PC-9 (cell line): ENCODE data around the gene CDH10. TPM values are rescaled to one million over a fixed set of nuclear protein-coding genes. Genes with fewer than 3 reads are reported as not detected.
A peak's percentile ranks its signal among the peaks of the same experiment; 100 is the strongest.

Source experiments
- BruUV-seq: library from RNA; stranded (reverse); fragments of 400-500 nt; replicated peaks from 2 replicates; lab custom pipeline; 2021; lab: Mats Ljungman, UMichigan
- CTCF ChIA-PET: fragments of 300-600 bp; sonication (Branson Sonifier 250); formaldehyde crosslinking; loops from one replicate; lab custom pipeline; 2022; ENCODE audit warnings: antibody characterized with exemption; lab: Charles Lee
- POLR2A ChIA-PET: fragments of 300-600 bp; sonication (Branson Sonifier 250); formaldehyde crosslinking; loops from one replicate; lab custom pipeline; 2022; ENCODE audit warnings: antibody characterized with exemption; ENCODE audit not compliant: unreplicated experiment; lab: Charles Lee
- DNase-seq, 2 experiments: peaks; one replicate each; pipeline versions ENCODE4 v3.0.0 to v3.0.0-alpha.2; 2015 to 2022; ENCODE audit warnings: mixed read lengths in 1 of 2
- H2AFZ ChIP-seq: fragments of 200-600 bp; sonication (generic); 2 replicates; pipeline ENCODE4 v1.8.1; 2017; ENCODE audit warnings: antibody characterized with exemption
- H3F3A ChIP-seq: fragments of 200-600 bp; sonication (generic); 2 replicates; pipeline ENCODE4 v1.8.1; 2017; ENCODE audit warnings: antibody characterized with exemption, mild to moderate bottlenecking, low read depth; ENCODE audit not compliant: insufficient read depth
- H3K27ac ChIP-seq: fragments of 200-600 bp; sonication (generic); 2 replicates; pipeline ENCODE4 v1.6.1; 2016; ENCODE audit warnings: mixed run types
- H3K27me3 ChIP-seq: fragments of 200-600 bp; sonication (generic); 2 replicates; pipeline ENCODE4 v1.6.1; 2016; ENCODE audit warnings: low read depth, mixed run types; ENCODE audit not compliant: insufficient read depth
- H3K36me3 ChIP-seq: fragments of 200-600 bp; sonication (generic); 2 replicates; pipeline ENCODE4 v1.6.1; 2016; ENCODE audit warnings: low read depth, mixed run types
- H3K4me1 ChIP-seq: fragments of 200-600 bp; sonication (generic); replicated peaks from 2 replicates; pipeline ENCODE4 v1.6.1; 2016; ENCODE audit warnings: mixed run types; ENCODE audit not compliant: insufficient read depth
- H3K4me2 ChIP-seq: fragments of 200-600 bp; sonication (generic); 2 replicates; pipeline ENCODE4 v1.6.1; 2017; ENCODE audit warnings: mixed run types
- H3K4me3 ChIP-seq: fragments of 200-600 bp; sonication (generic); 2 replicates; pipeline ENCODE4 v1.6.1; 2016; ENCODE audit warnings: mixed run types
- H3K79me2 ChIP-seq: fragments of 200-600 bp; sonication (generic); 2 replicates; pipeline ENCODE4 v1.6.1; 2017; ENCODE audit warnings: low read depth, mixed run types
- H3K9me2 ChIP-seq: fragments of 200-600 bp; sonication (generic); 2 replicates; pipeline ENCODE4 v1.8.1; 2017; ENCODE audit warnings: mild to moderate bottlenecking; ENCODE audit not compliant: insufficient read depth
- H3K9me3 ChIP-seq: fragments of 200-600 bp; sonication (generic); 2 replicates; pipeline ENCODE4 v1.8.1; 2016; ENCODE audit warnings: low read depth; ENCODE audit not compliant: insufficient read depth
- H4K20me1 ChIP-seq: fragments of 200-600 bp; sonication (generic); 2 replicates; pipeline ENCODE4 v1.8.1; 2017; ENCODE audit not compliant: insufficient read depth
- CTCF ChIP-seq: fragments of 200-600 bp; sonication (generic); conservative IDR thresholded peaks from 2 replicates; pipeline ENCODE4 v1.6.1; 2017; ENCODE audit warnings: mixed run types, antibody characterized with exemption, mild to moderate bottlenecking, moderate library complexity
- EZH2 ChIP-seq: fragments of 200-600 bp; sonication (generic); IDR thresholded peaks from 2 replicates; pipeline ENCODE4 v1.8.0; 2017; ENCODE audit warnings: antibody characterized with exemption, low read depth
- intact Hi-C: fragments of 100-400 bp; cut with micrococcal nuclease; formaldehyde crosslinking; loops from one replicate; pipeline ENCODE4 v1.10.0; 2022; ENCODE audit not compliant: unreplicated experiment
- total RNA-seq: library from RNA; stranded (reverse); gene quantifications from 2 replicates; pipeline ENCODE4 v1.2.3, GENCODE V29; 2021

Gene CDH10
- total RNA-seq, 1 experiment from 2014 or later, result 0.20 TPM

DNA sequence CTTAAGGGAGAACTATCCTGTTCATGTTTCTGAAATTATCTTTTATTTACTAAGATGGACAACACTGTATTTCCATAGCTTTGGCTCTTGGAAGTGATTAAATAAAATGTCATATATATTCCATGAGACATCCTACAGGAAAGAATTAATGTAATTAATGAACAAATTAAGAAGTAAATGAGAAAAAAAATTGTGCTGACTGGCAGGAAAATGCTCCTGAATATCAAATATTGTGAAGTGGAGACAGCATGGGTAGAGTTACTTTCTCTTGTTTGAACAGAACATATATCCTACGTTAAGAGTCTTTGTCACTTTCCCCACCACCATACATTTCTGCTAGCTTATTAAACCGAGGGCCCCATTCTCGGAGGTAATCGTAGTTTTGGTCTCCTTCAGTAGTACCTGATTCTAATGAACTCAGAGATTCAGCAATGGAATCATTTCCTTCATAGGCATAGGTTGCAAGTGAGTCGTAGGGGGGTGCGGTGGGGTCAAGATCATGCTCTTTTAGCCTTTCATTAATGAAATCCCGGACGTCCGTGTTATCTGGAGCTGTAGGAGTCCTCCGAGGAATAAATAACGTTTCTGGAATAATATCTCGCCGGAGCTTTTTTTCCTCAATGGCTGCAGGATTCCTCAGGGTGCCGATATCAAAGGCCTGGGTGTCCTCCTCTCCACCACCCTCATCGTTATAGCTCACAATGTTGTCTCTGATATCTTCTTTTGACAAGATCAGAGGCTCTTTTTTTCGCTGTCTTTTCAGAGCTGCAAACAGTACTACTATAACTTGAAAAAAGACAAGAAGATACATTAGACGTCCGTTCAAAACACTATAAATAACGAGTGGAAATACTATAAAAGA lies 157.2 kb downstream of the CDH10 start:
- no TSS peak for BruUV-seq
- no peak for DNase-seq
- CTCF ChIA-PET, result interaction anchor here (0.5 kb wide), 1 partner anchor 14 kb away, joined by 3 read pairs; no protein-coding TSS in a partner anchor
- H2AFZ ChIP-seq, result peak overlapping the region; percentile 37; the same call in 1 of the 2 replicates
- no peak overlapping the region for H3K27ac ChIP-seq
- H3K4me3 ChIP-seq, result no peak overlapping the region
- no peaks in the 10 kb centered on the region for H3K27me3 ChIP-seq
- no peaks in the 10 kb centered on the region for H3K9me2 ChIP-seq
- no peaks in the 10 kb centered on the region for H3F3A ChIP-seq
- no peaks in the 10 kb centered on the region for H3K79me2 ChIP-seq
- POLR2A ChIA-PET, result no interaction called here
- H3K36me3 ChIP-seq, result no peaks in the 10 kb centered on the region
- intact Hi-C loops, result no loop called here
- no peaks in the 10 kb centered on the region for H3K9me3 ChIP-seq
- no peak for TF ChIP-seq EZH2
- TF ChIP-seq CTCF, result no peak
- H3K4me2 ChIP-seq, result no peak overlapping the region
- H4K20me1 ChIP-seq, result no peaks in the 10 kb centered on the region
- no peaks in the 10 kb centered on the region for H3K4me1 ChIP-seq

GRCh38 chr5:24480952-24481351 lies 163.8 kb downstream of the CDH10 start:
- ChIA-PET CTCF (no interaction called here), POLR2A (no interaction called here)
- DNase-seq, result no peak
- H3K4me2 ChIP-seq, result no peak overlapping the region
- H3F3A ChIP-seq, result no peaks in the 10 kb centered on the region
- no peaks in the 10 kb centered on the region for H4K20me1 ChIP-seq
- no peak overlapping the region for H3K27ac ChIP-seq
- H3K4me1 ChIP-seq, result no peaks in the 10 kb centered on the region
- BruUV-seq, result no TSS peak
- no peak overlapping the region for H3K4me3 ChIP-seq
- H3K9me3 ChIP-seq, result no peaks in the 10 kb centered on the region
- H3K79me2 ChIP-seq, result no peaks in the 10 kb centered on the region
- intact Hi-C loops, result no loop called here
- no peaks in the 10 kb centered on the region for H3K27me3 ChIP-seq
- TF ChIP-seq EZH2, result no peak
- no peak for TF ChIP-seq CTCF
- H3K9me2 ChIP-seq, result no peaks in the 10 kb centered on the region
- no peak overlapping the region for H2AFZ ChIP-seq
- no peaks in the 10 kb centered on the region for H3K36me3 ChIP-seq

GRCh38 chr5:24477958-24478357 lies 166.8 kb downstream of the CDH10 start:
- Histone ChIP-seq H3K79me2 (no peaks in the 10 kb centered on the region), H2AFZ (no peak overlapping the region), H4K20me1 (no peaks in the 10 kb centered on the region), H3K4me2 (no peak overlapping the region), H3F3A (no peaks in the 10 kb centered on the region), H3K9me2 (no peaks in the 10 kb centered on the region), H3K27me3 (no peaks in the 10 kb centered on the region), H3K27ac (no peak overlapping the region), H3K36me3 (no peaks in the 10 kb centered on the region), H3K4me3 (no peak overlapping the region), H3K9me3 (no peaks in the 10 kb centered on the region), H3K4me1 (no peaks in the 10 kb centered on the region)
- intact Hi-C loops, result no loop called here
- ChIA-PET CTCF (no interaction called here), POLR2A (no interaction called here)
- TF ChIP-seq CTCF (no peak), EZH2 (no peak)
- no peak for DNase-seq
- BruUV-seq, result no TSS peak
